ENCODE results near the gene PAX7. TPM values are rescaled to one million over a fixed set of nuclear protein-coding genes. Genes with fewer than 3 reads are reported as not detected.

Gene PAX7
- total and polyA plus RNA-seq, 9 of the 15 experiments (the other 6 are each of a cell fraction or from before 2014, with no cell fraction given) = not detected

GRCh38 chr1:18738617-18739016 lies 108.0 kb downstream of the PAX7 start (continued):
- TF ChIP-seq ELK3 (CRISPR knock-in tag; IDR thresholded peaks at IDR 0.05) = no peak
- TF ChIP-seq CUX1 (CRISPR knock-in tag; IDR thresholded peaks at IDR 0.05) = no peak
- TF ChIP-seq ZZZ3 (IDR thresholded peaks at IDR 0.05) = no peak
- TF ChIP-seq TFE3 (CRISPR knock-in tag; IDR thresholded peaks at IDR 0.05) = no peak
